IPS-NIHi11 (cell line): ENCODE results near the gene STK17B.
"Not testable (repeated sequence)": the region's sequence is repeated elsewhere in the genome, so short reads cannot be mapped to it uniquely, and the experiment has no call there.

ENCODE experiments used
- DNase-seq: peaks from one replicate; pipeline ENCODE4 v3.0.0; 2012; ENCODE audit warnings: mixed read lengths, low spot score

Gene STK17B

GRCh38 chr2:196171248-196171871 is at the start of gene STK17B:
STK17B (minus strand) TSS chr2:196171578; CDS start chr2:196163383, 8,195 bp downstream.
- peak; percentile 98 for DNase-seq

DNA sequence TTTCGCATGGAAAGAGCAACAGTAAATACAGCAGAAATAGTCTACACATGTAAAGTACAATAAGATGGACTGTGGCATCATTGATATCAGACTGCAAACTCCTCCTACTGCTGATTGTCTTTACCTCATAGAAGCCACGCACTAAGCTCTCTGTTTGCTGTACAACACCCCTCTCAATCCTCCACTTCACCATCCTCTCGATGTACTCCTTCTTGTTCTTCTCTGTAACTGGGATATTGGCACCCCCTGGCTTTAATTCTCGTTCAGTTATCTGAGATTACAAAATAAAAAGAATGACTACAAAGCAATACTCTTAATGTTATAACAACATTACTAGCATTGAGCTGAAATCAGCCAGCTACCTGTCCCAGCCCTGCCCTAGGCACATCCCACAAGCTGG is 49.3 kb upstream of the STK17B start:
- no peak for DNase-seq

- no peak for DNase-seq
These were observed 48.3 kb upstream of the STK17B start for GRCh38 chr2:196219671-196220070.

DNA sequence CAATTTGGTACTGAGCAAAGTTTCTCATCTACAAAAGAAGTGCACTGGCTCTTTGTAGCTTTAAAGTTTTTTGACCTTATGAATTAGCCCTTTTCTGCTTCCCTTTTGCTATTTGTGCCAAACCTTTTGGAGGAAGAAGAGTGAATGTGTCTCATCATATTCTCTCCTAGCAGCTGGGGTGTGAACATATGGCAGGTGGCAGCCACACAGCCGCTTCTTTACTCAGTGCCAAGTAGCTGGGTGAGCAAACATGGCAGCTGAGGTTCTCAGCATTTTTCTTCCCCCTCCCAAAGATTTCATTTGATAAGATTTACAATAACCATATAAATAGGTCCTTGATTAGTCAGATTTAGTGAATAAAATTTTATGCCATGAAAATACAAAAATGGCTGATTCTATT is 46.7 kb upstream of the STK17B start:
- no peak for DNase-seq

GRCh38 chr2:196217116-196217515 is 45.7 kb upstream of the STK17B start:
- DNase-seq = no peak

GRCh38 chr2:196215376-196215775 is 44.0 kb upstream of the STK17B start:
- no peak for DNase-seq

- DNase-seq = no peak
These were observed 42.8 kb upstream of the STK17B start for GRCh38 chr2:196214156-196214555.

DNA sequence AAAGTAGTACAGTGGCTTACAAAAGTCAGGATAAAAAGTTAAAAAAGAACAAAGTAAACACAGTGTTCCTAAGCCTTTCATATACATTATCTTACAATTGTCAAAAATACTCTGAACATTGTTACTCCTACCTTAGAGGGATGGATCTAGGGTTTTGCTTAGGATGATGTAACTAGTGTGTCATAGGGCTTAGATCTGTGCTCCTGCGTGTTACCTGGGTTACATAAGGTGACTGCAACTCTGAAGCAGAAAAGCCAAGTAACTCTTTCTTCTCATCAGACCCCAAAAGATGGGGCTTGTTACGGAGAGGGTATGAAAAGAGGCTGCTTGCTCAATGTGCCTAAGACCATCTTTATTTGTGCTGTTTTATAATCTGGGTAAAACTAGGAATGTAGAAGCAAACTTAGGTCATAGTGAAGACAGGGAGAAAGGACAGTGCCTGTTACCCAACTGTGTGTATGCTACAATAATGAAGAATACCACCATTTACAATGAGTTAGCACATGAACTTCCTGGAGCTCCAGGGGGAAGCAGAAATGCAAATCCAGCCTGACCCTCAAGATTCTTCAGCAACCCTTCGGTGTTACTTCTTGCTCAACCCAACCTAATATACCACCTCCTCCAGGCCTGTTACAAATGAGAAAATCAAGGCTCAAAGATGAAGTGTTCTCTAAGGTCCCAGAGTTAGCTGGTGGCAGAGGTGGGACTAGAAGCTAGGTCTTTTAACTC is 42.0 kb upstream of the STK17B start:
- no peak for DNase-seq

GRCh38 chr2:196208915-196209314 is 37.5 kb upstream of the STK17B start:
- DNase-seq = peak; percentile 15

- no peak for DNase-seq
These were observed 35.4 kb upstream of the STK17B start for GRCh38 chr2:196206804-196207203.

DNA sequence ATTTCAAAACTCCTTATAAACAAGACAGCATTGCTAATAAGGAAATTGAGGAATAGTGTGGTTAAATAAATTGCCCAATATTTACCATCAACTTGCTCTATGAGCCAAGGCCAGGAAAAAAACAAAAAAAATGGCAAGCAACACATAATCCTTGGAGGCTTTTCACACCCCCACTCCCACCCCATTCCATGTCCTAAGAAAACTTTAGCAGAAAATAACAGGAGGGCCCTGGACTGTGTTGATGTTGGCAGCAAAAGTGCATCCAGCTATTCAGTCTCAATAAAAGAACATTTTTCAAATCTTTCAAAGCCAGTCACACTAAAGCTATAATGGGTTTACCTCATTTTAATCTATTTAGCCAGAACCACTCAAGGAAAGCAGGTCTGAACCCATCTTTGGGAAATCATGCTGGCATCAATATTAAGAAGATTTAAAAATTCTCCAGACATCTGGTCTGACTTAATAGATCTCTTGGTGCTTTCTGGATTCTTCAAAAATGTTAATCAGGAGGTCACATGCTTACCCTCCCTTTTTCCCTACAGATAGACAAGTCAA is 34.6 kb upstream of the STK17B start:
- no peak for DNase-seq

- no peak for DNase-seq
These were observed 33.8 kb upstream of the STK17B start for GRCh38 chr2:196205011-196205766.

DNA sequence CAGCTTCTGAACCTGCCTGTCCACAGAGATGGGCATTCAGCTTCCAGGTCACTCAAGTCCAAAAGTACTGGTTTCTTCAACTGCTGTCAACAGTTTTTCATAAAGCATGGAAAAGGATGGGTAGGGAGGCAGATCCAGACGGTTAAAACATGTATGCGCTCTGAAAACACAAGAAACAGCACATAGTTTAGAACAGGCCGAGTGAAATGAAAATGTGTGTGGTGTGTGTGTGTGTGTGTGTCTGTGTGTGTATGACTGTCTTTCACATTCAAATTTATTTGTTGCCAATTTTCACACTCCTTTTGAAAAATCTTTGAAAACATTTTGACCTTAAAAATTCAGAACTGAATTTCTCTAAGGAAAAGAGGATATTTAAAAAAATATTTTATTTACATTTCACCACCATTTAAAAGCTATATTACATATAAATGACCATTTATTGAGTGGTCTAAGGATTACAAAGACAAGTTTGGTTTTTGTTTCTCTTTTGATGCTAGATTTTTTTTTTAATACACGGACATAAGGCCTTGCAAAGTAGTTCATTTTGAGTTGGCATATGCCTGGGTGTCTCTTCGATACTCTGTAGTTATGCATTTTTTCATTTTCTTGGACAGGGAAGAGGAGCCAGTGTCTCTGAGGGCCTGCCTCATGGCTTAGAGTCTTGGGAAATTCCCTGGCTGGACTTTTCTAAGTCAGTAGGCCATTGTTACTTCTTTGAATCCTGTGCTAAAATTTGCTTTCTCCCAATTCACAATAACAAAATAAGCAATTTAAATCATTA is 30.0 kb upstream of the STK17B start:
- no peak for DNase-seq

- no peak for DNase-seq
These were observed 29.2 kb upstream of the STK17B start for GRCh38 chr2:196200557-196200956.

DNA sequence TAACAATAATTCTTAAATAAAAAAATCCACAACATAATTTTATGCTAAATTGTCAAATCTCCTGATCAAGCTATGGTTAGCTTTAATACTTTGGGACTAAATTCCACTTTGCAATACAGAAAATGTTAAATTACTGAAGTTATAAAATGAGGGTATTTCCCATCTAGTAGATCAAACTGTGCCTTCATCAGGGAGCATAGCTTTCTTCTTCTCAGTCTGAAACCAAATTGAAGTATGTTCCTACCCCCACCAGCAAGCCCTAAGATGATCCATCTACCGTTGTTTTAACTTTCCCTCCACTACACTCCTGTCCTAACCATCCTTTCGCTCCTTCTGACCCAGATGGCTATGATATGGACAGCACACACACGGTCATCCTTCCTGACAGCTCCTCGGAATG is 24.4 kb upstream of the STK17B start:
- no peak for DNase-seq

- DNase-seq = no peak
These were observed 23.9 kb upstream of the STK17B start for GRCh38 chr2:196195302-196195701.

GRCh38 chr2:196191541-196191940 is 20.2 kb upstream of the STK17B start:
- no peak for DNase-seq

GRCh38 chr2:196187898-196188458 is 16.6 kb upstream of the STK17B start:
- no peak for DNase-seq

GRCh38 chr2:196187175-196187700 is 15.9 kb upstream of the STK17B start:
- DNase-seq = not testable (repeated sequence)

DNA sequence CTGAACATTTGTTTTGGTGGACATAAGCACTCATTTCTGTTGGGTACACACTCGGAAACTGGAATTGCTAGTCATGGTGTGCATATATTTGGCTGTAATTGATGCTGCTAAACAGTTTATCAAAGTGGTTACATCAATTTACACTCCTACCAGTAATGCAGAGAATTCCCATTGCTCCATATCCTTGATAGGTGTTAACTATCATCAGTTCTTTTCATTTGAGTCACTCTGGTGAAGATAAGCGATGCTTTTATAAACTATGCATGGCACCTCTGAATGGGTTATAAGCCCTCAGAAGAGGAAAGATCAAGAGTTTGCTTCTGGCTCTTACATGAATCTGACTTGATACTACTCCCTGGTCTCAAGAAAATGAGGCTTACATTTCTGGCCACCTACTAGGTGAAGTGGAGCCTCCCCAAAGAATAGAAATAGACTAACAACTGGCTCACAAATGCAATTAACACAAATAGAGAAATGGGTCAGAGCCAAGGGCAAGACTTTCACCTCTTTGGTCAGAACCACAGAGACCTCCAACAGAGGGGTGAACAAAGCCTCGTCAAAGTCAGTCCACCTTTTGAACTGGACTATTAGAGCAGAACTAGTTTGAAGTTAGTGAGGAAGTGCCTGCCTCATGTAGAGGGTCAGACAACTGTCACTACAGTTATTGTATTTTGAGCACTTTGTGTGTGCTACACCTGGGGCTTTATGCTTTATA is 15.0 kb upstream of the STK17B start:
- no peak for DNase-seq

- DNase-seq = no peak
These were observed 13.5 kb upstream of the STK17B start for GRCh38 chr2:196184921-196185320.
